Measurements from ENCODE around the gene OSGEP.
"Not testable (repeated sequence)": the region's sequence is repeated elsewhere in the genome, so short reads cannot be mapped to it uniquely, and the experiment has no call there.

OSGEP gene

DNA sequence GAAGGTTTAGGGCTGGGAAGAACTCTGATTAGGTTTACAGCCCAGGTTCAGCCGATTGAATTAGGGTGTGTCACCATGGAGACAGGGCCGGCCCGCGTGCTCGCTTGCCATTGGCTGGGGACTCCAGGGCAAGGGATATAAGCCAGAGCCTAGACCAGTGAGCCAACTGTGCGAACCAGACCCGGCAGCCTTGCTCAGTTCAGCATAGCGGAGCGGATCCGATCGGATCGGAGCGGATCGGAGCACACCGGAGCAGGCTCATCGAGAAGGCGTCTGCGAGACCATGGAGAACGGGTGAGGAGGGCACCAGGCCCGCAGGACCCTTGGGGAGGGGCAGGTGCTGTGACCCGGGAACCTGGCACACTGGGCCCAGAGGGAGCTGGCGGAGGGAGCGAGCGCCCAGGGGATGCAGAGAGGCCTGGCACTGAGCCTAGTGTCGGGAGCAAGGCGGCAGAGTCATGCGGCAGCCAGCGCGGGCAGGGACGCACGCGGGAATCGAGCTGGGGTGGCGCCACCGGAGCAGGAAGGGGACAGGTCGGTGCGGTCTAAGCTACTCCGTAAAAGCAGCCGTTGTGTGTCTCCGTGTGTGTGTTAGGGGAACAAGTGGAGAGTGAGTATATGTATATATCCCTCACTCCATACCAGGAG, 14.8 kb upstream of the OSGEP start, which contains the start of gene PNP:
TSS of gene PNP (plus strand) at position 165 of the 648 bp plus-strand sequence. CDS start at position 284, 119 bp downstream.
- no peak for FAIRE-seq

DNA sequence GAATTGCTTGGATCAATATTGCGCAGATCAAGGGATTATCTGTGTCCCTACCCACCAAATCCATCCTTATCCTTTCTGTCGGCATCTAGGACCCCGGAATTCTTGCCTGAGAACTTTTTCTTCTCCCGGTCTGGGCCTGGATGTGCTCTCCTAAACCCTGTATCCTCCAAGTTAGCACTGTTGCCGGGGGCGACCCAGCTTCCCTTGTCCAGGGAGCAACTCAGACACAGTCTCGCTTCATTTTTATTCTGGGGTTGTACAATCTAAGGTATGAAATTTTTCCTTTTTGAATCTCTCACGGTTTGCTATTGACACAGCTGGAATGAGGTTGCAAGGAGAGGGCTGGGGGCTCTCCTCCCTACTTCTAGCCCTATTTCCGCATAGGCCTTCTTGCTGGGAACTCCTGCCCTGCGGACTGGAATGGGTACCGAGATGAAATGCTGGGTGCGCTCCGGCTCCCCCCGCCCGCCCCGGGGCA, 14.2 kb upstream of the OSGEP start:
- no peak for FAIRE-seq

DNA sequence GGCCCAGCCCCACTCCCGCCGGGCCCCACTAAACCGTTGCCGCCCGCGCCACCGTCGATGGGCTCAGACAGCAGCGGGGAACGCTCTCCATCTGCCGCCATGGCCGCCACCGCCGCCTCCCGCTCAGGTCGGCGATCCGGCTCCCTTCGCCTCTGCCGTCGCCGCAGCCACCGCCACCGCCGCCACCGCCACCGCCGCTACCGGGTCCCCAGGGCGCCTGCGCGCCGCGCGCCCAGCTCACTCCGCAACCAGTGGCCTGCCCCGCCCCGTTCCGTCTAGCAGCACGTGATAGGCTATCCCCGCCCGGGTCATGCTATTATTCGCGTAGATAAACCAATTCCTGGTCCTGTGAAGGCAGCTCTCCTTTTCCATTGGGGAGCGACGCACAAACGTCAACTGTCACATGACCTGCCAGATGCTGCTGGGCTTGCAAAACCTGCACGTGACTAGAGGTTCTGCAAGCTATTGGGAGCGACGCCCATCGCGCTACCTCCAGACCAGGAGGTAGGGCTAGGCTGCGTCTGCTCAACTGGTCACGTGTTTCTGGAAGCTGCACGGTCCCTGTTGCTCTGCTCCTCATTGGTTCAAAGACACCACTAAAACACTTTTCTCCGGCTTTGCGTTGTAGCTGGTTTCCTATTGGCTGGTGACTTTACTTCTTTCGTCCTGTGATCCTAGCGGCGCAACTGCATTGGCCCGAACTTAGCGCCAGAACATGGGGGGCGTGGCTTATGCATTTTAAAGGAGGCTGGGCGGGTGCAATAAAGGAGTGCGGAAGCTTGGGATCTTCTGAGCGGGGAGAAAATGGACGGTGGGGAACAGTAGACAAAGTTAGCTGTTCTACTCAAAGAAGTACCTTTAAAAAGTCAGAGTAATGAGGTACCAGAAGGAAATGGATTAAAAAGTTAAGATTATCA, 6.9 kb upstream of the OSGEP start, which contains the start of gene PIP4P1:
TSS of gene PIP4P1 (minus strand) at position 210 of the 917 bp plus-strand sequence. CDS start at position 101, 109 bp downstream.
- peak; percentile 98 for FAIRE-seq

DNA sequence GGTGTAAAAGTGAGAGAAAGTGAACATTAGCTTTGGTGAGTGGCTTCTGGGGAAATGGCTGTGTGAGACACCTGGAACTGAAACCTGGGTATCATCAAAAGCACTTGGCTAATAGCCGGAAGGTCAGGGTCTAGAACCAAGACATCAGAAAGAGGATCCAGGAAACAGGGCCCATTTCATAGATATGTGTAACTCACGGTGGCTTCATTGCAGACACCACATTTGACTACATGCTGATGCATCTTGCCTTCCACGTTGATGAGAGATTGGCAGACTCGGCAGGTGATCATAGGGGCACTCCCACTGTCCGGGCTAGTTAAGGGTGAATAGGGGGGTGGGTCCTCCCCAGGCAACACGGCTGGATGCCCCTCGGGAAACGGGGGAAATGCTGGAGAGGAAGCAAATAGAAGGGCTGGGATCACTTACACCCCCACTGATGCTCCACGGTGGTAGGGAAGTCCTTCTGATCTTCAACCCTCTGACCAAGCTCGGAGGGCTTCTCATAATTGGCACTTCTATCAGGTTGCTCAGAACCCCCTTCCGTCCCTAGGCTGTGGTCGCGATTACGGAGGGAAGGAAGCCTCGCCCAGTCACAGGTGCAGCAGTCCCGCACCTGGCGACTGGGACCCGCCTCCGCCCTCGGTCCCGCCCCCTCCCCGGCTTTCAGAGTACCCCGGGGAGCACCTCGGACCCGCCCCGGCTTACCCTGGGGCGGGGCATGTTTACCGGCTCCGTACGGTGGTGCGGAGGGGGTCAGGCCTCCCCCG, 6.0 kb upstream of the OSGEP start:
- no peak for FAIRE-seq

DNA sequence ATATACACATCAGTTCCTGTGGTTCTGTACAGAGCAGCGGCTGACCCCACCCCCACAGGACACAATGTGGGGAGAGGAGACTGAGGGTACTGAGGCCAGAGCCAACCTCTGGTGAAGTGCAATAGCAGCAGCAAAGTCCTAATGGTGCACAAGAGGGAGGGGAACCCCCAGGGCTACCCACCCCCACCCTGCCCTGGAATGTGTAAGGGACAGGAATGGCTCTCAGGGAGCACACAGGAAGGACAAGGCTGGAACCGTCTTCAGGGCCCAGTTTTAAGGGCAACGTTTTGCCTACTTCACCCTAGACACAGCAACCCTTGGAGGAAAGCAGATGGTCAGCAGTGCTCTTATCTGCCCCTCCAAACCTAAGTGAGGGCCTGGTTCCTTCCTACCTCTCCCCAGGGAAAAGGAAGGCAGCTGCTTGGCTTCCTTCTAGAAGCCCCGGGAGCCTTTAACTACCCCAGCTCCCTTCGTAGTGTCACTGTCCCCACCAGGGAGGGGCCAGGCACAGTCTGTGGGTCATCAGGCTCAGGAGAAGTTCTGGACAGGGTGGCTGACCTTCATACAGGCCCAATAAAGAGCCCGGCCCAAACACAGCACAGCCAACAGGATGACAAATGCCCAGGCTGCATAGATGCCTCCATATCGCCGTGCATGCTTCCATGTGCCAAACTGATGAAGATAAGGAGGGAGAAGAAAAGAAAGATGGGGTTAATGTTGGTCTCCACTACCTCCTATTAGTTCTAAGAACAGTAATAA, 3.6 kb upstream of the OSGEP start:
- FAIRE-seq: no peak

DNA sequence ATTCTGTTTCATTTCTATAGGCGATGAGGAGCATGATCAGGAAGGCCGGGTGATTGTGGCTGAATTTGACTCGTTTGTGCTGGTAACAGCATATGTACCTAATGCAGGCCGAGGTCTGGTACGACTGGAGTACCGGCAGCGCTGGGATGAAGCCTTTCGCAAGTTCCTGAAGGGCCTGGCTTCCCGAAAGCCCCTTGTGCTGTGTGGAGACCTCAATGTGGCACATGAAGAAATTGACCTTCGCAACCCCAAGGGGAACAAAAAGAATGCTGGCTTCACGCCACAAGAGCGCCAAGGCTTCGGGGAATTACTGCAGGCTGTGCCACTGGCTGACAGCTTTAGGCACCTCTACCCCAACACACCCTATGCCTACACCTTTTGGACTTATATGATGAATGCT, 2.4 kb upstream of the OSGEP start:
- FAIRE-seq: no peak

DNA sequence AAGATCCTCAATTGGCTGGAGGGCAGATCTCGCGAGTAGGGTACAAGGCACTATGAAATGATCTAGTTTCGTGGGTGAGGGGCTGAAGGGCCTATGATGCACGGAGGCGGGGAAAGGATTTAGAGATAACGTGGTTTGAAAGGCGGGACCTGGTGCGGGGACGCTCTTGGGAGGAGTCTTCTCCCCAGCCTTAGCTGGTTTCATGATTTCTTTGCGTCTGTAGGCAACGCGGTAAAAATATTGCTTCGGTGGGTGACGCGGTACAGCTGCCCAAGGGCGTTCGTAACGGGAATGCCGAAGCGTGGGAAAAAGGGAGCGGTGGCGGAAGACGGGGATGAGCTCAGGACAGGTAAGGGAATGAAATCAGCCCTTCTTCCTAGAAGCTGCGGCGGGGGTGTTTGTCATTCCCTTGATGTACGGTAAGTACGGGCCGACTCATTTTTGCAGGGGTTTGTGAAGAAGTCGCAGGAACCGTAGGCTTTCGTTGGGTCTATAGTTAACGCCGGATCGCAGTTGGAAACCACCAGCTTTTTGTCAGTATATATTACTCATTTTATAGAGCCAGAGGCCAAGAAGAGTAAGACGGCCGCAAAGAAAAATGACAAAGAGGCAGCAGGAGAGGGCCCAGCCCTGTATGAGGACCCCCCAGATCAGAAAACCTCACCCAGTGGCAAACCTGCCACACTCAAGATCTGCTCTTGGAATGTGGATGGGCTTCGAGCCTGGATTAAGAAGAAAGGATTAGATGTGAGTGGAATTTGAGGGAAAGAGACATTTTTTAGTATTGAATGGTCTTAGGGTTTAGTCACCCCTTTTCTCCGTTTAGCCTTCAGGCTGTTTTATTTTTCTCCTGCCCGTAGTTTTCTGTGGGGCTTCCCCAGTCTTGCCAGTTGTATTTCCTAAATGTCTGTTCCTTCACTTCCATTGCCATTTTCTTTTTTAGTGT, 1.0 kb upstream of the OSGEP start:
- FAIRE-seq: no peak

DNA sequence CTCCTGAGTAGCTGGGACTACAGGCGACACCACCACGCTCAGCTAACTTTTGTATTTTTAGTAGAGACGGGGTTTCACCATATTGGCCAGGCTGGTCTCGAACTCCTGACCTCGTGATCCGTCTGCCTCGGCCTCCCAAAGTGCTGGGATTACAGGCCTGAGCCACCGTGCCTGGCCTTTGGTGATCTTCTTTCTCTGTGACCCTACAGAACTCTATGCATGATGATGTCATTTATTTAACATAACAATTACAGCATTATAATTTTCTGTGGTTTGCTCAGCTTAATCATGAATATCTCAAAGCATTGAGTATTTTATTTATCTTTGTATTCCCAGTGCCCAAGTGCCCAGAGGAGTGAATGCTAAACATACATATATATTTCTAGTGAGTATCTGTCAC, 1.8 kb downstream of the OSGEP start:
- not testable (repeated sequence) for FAIRE-seq

DNA sequence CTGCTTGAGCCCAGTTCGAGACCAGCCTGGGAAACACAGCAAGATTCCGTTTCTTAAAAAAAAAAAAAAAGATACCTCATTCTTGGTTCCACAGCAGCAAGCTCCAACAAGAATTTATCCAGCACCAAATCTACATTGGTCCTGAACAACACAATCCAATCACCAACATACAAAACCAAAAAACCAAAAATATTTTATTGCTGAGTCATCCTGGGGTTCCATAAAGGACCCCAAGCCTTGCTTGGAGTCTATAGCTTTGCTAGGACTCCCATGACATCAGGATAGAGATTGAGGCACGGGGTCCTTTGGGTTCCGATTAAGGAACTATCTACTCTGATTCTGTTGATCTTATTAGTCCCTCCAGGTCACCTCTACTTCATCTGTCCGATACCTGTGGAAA, 7.7 kb downstream of the OSGEP start:
- FAIRE-seq: no peak

DNA sequence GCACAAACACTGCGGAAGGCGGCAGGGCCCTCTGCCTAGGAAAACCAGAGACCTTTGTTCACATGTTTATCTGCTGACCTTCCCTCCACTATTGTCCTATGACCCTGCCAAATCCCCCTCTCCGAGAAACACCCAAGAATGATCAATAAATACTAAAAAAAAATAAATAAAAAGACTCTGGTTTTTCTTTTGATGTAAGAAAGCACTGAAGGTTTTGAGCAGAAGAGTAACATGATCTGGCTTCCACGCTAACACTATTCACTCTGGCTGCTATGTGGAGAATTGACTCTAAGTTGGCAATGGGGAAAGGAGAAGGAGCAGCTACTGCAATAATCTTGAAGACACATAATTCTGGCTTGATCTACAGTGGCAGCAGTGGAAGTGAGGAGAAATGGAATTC, 11.0 kb downstream of the OSGEP start:
- not testable (repeated sequence) for FAIRE-seq

DNA sequence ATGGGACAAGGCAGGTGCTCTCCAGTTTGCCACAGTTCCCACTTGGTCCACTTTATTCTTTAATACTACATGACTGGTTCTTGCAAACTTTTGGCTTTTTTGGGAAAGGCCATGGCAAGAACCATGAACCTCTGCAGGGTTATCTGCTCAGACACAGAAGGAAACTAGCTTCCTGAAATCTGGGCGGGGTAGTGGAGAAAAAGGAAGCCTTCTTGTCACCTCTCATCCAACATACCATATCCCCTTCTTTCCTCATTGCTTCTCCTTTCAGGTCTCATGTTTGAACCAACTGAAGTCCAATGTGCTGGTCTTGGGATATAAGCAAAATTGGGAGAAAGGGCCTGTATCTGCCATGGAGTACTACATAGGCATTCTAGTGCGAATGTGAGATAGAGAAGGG, 13.2 kb downstream of the OSGEP start:
- FAIRE-seq: no peak

DNA sequence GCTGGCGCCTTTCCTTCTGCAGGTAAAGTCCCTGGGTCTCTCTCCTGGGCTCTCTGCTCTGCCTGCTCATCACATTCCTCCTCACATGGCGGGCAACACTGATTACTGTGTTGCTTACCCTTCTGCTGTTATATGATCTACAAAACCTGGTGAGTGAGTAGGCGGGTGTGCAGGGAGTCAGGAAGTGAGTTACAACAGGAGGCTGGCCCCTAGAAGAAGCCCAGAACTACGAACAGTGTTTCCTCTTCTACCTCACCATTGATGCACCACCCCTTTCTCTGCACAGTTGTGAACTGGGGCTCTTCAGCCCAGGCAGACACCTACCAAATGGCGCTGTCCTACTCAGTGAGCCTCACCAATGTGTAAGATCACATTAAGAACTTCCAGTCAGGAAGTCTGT, 13.7 kb downstream of the OSGEP start:
- no peak for FAIRE-seq

DNA sequence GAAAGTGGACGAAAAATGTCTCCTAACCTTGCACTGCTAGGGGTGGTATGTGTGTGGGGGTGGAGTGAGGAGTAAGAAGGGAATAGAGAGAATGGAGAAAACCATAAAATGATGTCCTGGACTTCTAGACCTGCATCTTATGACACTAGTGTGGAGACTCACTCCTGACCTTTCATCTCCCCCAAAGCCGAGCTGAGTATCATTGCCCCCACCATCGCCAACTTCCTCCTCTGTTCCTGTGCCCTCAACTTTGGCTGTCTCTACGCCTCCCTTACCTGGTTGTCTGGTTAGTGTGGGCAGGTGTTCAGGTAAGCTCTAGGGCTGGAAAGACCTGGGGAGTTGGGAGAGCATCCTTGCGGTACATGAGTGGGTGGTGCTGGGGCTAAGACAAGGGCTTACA, 14.1 kb downstream of the OSGEP start:
- no peak for FAIRE-seq

DNA sequence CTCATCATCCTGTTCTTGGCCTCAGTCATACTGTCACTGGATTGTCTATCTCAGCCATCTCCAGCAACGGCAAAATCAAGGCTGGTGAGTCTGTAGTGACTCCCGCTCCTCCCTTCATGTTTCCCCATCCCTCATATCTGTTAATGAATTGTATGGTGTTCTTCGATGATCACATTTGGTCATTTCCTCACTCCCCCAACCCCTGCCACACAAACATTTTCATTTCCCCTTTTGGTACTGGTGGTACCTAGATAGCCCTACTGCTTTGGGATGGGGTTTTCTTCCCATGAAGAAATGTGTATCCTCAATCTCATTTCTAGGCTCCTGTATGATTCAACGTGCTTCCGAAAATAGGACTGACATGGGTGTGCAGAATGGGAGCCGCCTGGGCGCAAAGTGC, 15.9 kb downstream of the OSGEP start:
- no peak for FAIRE-seq

DNA sequence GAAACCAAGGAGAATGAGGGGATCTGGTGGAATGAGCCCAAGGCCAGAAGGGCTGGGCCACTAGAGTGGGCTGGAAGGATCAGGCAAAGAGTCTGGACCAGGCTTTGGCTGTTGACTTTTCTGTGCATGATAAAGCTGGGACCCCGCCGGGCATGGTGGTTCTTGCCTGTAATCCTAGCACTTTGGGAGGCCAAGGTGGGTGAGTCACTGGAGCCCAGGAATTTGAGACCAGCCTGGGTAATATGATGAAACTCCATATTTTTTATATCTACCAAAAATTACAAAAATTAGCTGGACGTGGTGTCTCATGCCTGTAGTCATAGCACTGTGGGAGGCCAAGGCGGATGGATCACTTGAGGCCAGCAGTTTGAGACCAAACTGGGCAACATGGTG, 18.3 kb downstream of the OSGEP start:
- no peak for FAIRE-seq

DNA sequence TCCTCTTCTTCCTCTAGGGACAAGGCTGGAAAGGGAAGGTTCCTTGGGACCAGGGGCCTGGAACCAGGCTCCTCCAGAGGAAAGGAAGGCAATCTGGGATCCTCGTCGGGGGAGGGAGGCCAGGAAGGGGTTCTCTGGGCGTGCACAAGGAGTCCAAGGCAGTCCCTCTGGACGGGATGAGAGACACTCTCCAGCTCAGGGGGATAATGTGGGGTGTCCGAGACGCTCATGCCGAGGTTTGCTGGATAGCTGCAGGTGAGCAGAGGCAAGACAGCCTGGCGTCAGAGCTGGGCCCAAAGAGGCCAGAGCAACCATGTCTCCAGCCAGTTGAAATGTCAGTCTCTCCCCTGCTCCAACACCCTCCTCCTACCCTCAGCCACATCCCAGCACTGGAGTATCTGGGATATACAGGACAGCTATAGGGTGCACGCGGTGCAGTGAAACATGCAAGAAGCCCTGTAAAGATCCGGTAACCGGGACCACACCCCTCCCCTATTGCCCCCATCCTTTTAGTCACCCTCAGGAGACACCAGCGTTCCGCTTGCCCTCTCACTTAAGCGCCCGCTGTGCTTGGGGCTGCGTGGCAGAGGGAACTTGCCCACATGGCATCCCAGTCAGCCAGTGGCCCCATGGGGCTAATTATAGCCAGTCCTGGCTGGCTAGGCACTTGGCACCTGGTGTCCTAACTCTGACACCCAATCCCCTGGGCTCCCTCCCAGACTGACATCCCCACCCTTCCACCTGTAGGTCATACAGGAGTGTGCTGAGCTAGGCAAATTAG, 18.8 kb downstream of the OSGEP start, which contains the start of gene KLHL33:
TSS of gene KLHL33 (minus strand) at position 585 of the 781 bp plus-strand sequence. CDS start at position 230, 355 bp downstream.
- no peak for FAIRE-seq

DNA sequence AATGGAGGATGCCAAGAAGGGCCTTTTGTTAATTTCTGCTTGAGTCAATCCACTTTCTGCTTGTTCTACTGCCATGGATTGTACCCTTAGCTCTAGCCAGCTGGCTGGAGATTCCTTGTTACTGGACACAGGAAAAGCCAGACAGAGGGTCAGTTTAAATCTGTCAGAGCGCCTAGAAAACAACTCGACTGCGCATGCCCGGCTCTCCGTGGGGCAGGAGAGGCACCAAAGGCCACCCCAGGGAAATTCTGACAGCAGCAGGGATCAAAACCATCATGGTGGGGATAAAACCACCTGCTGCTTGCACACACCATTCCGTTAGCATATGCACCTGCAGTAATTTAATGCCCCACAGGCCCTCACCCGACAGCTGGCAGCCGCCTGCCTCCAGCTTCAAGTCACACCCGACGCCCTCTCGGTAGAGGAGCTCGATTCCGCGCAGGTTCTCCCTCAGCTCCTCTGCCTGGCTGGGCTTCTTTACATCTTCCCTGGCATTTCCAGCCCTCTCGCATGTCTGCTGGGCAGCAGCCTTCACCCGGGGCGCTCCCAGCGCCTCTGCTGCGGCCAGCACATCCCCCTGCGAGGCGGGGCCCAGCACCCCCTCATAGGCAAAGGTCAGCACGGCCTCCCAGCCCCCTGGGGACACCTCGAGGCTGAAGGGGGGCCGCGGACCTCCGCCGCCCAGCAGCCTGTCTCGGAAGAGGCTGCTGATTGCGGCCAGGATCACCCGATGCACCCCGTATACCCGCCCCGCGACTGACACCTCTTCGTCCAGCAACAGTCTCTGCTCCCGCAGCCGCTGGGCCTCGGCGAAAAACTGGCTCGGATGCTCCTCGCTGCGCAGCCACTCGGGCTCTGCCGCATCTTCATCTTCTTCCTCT, 19.7 kb downstream of the OSGEP start:
- FAIRE-seq: no peak

DNA sequence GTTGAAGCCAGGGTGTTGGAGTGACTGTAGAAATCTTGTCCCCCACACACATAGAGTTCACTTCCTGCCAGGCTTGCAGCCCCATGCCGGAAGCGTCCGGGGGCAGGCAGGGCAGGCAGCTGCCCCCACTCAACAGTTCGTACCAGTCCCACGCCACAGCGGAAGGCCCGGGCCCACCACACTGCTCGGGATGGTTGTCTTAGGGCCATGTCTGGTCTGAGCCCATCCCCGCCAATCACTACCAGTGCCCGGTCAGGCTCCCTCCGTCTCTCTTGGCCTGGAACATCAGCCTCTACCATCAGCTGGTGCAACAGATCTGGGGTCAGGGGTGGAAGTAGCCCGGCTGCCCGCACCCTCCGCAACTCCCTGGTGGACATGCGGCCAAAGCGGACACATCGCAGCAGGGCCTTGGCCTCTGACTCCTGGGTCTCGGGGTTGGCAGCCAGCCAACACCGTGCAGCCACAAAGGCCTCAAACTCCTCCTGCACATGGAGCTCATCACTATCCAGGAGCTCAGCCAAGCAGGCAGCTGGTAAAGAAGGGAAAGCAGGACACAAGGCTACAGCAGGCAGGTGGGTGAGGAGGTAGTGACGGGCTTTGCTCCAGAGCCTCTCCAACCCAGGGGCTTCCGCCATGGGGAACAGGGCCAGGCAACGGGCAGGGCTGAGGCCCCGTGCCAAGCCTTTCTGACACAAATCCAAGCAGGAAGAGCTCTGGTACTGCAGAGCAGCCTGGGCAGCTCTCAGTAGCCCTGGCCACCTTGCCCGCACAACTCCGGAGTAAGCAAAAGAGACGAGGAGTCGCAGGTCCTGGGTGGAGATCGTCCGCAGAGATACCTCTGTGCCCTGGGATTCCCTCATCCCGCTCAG, 24.6 kb downstream of the OSGEP start:
- FAIRE-seq: no peak
